GM12873 (cell line): ENCODE measurements around the gene CNOT10.

Experiments
- TF ChIP-seq, protein P1 (sequence below): IDR thresholded peaks from 2 replicates; pipeline ENCODE4 v1.5.1; 2012; ENCODE audit warnings: low read depth, mild to moderate bottlenecking, moderate library complexity, low read length, control low read depth; ENCODE audit not compliant: insufficient read depth; ENCODE audit errors: missing control alignments

Gene CNOT10

DNA sequence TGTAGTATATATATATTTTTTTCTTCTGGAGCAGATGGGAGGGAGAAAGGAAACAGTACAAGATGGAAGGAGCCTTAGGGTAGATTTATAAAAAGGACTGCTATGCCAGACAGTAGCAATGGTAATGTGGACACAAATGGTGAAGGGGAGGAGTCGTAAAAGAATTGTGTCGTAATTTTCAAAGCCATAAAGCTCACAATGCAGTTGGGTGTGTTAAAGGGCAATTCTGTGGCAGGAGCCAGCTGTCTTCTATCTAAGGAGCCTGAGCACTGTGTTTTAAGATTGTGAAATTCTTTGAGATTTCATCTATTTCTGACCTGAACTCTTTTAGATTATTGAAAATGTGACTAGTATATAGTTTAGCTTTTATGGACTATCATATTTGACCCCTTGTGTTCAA is 58.9 kb downstream of the CNOT10 start:
- TF ChIP-seq, protein P1, sequence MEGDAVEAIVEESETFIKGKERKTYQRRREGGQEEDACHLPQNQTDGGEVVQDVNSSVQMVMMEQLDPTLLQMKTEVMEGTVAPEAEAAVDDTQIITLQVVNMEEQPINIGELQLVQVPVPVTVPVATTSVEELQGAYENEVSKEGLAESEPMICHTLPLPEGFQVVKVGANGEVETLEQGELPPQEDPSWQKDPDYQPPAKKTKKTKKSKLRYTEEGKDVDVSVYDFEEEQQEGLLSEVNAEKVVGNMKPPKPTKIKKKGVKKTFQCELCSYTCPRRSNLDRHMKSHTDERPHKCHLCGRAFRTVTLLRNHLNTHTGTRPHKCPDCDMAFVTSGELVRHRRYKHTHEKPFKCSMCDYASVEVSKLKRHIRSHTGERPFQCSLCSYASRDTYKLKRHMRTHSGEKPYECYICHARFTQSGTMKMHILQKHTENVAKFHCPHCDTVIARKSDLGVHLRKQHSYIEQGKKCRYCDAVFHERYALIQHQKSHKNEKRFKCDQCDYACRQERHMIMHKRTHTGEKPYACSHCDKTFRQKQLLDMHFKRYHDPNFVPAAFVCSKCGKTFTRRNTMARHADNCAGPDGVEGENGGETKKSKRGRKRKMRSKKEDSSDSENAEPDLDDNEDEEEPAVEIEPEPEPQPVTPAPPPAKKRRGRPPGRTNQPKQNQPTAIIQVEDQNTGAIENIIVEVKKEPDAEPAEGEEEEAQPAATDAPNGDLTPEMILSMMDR, result no peak

DNA sequence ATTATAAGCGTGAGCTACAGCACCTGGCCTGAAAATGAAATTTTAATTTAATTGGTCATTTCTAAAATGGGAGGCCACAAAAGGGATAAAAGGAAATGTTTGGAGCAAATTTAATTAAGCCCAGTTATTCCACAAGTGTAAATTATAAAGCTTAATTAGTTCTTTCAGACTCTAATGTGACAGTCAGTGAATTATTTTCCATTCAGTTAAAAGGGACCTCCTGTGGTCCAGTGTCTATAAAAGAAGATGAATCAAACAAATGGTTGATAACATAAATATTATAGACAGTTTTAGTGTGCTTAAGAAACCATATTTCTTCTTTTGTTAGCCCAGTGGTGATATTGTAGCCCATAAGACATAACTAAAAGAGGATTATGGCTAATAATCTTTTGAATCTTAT is 66.4 kb downstream of the CNOT10 start:
- TF ChIP-seq, protein P1, result no peak

DNA sequence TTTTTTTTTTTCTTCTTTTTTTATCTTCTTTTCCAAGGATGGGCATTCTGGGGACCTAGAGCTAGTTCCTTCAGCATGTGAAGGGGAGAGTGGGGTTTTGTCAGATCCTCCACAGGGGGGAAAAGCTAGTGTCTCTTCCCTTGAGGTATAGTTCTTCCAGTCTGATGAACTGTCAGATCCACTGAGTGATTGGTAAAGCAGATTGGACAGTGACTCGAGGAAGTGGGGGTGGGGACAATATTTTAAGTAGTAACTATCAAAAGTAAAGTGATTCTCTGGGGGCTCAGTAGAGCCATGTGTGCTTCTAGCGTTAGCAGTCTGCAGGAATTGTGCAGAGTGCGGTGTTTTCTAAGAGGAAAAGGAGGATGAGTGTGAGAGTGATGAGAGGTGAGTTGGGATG is 70.8 kb downstream of the CNOT10 start:
- TF ChIP-seq, protein P1, result no peak

GRCh38 chr3:32757618-32758374 is 72.8 kb downstream of the CNOT10 start:
- TF ChIP-seq, protein P1, result no peak

DNA sequence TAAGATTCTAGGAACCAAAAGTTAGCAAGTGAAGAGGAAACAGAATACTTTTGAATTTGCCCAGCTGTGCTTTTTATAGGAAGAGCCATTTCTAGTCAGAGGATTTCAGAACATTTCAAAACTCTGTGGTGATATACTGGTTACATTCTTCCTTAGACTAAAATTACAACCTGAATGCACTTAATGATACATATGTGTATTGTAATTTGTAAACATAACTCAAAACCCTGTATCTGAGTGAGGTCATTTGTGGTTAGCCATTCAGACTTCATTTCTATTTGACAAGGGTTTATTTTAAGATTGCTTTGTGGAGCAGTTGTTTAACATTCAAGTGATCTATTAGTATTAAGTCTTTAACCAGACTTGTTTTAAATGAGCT is 73.4 kb downstream of the CNOT10 start:
- TF ChIP-seq, protein P1, result no peak

- TF ChIP-seq, protein P1, result no peak
Observed at GRCh38 chr3:32759342-32759741, 74.4 kb downstream of the CNOT10 start.

DNA sequence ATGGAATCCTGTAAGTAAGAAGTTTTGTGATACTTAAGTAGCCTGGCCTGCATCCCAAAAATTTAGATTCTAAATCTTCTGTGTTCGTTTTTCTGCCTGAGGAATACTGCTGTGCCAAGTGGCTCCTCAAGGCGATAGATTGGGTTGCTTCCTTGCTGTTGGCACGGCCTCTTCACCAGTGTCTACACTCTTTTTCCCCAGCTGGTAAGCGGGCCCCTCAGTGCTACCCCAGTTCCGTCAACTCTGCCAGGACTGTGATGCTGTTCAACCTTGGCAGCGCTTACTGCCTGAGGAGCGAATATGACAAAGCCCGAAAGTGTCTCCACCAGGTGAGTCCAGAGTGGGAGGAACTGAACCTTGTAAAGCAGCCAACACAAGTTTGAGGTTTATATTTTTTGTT is 79.5 kb downstream of the CNOT10 start:
- TF ChIP-seq, protein P1, result no peak

GRCh38 chr3:32778389-32778788 is 93.4 kb downstream of the CNOT10 start:
- TF ChIP-seq, protein P1, result no peak
